Measurements from ENCODE around the gene GIMAP7.
A peak's percentile ranks its signal among the peaks of the same experiment; 100 is the strongest.
"Not testable (repeated sequence)": the region's sequence is repeated elsewhere in the genome, so short reads cannot be mapped to it uniquely, and the experiment has no call there.

The GIMAP7 gene

DNA sequence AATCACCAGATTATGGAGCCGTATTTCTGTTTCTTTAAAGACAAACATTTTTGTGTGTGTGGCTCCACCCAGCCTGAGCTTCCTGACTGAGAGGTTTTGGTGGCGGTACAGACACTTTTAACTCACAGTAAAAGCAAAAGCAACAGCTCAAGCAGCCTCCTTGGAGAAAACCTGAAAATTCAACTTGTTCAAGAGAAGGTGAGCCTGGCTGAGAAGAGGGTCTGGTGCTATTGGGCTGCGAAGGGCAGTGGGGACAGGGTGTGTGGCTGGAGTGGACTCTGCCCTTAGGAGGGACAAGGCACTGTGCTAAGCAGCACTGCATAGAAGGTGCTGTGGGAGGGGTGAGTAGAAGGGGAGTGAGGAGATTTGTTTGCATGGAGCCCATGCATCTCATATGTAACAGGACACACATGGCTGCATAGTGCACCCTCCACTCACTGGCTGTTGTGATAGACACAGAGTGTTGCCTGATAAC lies at the start of gene GIMAP7:
Gene GIMAP7, plus strand, starts transcription at position 125 of the 475 bp plus-strand sequence. CDS start 5,103 bp downstream, outside the sequence.
- DNase-seq: no peak

DNA sequence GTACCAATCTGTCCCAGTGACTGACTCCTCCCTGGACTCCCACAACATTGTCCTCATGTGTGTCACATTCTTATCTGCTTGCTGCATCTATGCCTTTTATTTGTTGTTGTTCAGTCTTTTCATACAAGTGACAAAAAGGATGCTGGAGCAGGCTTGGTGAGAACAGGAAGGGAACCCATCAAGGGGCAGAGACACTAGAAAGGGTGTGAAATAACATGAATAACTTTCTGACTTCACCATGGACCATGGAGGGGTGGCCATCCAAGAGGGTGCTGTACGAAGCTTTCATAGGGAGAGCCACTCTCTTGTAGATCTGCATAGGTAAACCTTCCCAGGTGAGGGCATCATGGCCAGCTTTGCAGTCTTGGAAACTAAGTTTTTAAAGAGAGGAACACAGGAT lies 49.7 kb upstream of the GIMAP7 start:
- DNase-seq: no peak

- DNase-seq: no peak
These were observed 49.3 kb upstream of the GIMAP7 start for GRCh38 chr7:150465414-150465813.

- DNase-seq: no peak
These were observed 48.2 kb upstream of the GIMAP7 start for GRCh38 chr7:150466477-150466876.

- no peak for DNase-seq
These were observed 46.4 kb upstream of the GIMAP7 start for GRCh38 chr7:150468241-150468640.

DNA sequence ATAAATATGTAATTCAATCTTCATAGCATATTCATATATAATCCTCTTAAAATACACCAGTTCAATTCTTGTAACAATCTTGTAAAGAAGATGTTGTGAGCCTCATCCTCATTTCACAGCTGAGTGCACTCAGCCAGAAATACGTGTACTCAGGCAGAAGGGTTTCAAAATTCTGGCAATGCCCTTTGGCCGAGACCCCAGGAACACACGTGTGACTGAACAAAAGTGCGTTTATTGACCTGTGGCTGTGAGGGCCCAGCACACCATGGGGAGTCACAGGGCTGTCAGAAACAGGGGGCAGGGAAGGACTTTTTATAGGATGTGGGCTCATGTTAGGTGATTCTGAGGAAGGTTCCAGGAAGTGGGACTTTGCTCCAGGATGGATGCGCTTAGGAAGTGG lies 42.8 kb upstream of the GIMAP7 start:
- DNase-seq: no peak

- no peak for DNase-seq
These were observed 40.8 kb upstream of the GIMAP7 start for GRCh38 chr7:150473902-150474301.

- DNase-seq: no peak
These were observed 38.4 kb upstream of the GIMAP7 start for GRCh38 chr7:150476285-150476684.

- peak; percentile 50 for DNase-seq
These were observed 37.6 kb upstream of the GIMAP7 start for GRCh38 chr7:150476819-150477631.

DNA sequence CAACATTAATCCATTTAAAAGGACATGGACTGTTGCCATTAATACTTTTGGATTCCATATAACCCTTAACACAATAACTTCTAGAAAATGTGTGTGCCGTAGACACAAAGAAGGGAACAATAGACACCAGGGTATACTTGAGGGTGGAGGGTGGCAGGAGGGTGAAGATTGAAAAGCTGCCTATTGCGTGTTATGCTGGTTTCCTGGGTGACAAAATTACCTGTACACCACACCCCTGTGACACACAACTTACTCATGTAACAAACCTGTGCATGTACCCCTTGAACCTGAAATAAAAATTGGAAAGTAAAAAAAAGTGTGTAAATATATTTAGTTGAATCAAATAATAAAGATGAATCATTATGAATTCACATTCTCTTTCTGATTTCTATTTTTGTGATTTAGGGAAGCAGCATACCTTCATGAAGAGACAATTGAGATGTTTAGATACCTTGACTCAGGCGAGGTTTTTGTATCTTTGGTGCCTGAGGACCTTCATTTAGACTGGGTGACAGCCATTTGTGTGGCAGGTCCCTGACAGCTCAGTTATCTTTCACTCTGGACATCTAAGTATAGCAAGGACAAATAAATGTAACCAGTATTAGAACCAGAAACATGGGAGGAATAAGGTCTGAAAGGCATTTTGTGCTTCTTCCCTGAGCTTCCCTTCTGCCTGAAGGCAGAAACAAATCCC lies 35.5 kb upstream of the GIMAP7 start:
- DNase-seq: no peak

DNA sequence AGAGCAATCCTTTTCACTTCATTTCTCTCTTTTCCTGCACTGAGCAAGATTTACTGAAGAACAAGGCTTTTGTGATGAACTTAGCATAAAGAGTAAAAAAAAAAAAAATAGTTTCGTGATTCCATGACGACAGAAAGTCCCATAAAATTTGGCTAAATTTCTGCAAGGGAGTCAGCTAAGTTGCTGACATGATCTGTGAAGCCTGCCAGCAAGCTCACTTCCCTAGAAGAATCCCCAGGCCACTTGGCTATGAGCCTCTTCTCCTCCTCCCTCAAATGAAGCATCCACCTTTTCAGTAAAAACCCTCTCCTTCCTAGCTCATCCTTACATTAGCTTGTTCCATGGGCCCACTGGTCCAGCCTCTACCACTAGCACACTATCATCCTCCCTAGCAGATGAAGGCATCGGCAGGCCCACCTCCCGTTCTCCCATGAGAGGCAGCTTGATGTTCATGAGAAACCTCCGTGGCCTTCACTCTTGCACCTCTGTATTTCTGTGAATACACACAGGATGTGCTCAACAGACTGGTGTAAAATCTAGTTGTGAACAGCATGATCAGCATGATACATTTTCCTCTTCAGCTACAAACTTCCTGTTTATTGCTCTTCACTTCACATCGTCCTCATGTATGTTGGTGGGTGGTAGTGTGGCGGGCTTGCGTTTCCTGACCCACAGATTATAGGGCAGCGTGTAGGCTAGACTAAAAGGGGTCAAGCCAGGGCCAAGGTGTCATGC lies 33.3 kb upstream of the GIMAP7 start:
- no peak for DNase-seq

DNA sequence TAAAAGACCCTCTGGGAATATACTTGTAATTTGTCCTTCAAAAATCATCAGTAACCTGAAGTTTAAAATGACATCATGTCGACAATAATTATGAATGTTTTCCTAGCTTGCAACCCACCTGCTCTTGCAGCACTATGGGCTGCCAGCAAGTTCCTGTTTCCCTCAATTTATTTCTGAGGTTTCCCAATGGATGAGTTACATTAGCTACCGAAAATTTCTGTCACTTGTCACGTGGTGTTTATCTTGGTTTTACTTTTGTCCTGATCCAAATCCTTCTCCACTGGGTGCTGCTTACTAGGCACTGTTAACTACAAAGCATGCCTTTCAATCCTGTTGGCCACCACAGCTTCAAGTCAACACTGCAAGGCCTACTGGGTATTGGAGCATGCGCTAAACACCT lies 32.8 kb upstream of the GIMAP7 start:
- DNase-seq: no peak

GRCh38 chr7:150483514-150483913 lies 31.2 kb upstream of the GIMAP7 start:
- DNase-seq: not testable (repeated sequence)

DNA sequence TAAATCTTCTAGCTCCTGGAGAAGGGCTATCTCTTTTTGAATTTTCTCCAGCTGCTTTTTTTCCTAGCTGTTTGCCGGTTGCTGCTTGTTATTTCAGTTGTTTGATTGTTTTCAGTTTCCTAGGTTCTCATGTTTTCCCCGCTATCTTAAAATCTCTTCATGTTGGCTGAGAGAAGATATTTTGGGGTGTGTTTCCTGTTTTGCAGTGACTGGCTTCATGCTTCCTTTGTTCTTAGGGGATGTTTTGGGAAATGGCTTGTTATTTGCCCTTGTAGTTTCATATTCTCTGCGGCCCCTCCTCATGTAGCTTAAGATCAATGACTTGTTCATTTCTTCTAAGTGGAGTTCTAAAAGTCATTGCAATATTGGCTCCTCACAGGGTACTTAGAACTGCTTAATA lies 30.6 kb upstream of the GIMAP7 start:
- not testable (repeated sequence) for DNase-seq

DNA sequence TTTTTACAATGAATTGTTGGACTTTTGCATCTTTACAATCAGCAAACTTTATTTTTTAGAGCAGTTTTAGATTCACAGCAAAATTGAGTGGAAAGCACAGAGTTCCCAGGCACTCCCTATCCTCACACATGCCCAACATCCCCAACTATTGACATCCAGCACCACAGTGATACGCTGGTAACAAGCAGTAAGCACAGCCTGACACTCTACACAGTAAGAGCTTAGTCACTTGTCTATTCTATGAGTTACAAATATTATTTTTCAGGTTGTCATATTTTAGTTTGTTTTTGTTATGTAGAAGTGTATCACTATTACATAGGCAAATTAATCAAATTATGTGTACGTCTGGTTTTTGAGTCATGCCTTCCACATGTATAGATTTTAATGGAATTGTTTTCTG lies 27.0 kb upstream of the GIMAP7 start:
- no peak for DNase-seq

DNA sequence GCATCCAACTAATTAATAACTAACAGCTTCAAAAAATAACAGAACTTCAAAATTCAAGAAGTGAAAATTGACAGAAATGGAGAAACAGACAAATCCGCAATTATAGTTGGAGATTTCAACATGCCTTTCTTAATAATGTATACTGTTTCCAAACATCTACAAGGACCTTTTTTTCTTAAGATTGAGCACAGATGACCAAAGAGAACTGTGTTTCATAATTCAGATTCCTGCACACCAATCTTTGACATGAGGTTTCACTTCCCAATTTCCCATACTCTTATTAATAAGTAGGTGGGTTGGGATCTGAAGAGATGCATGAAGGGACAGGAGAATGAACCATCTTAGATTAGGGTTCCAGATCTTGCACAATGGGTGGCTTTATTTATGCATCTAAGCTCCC lies 24.9 kb upstream of the GIMAP7 start:
- DNase-seq: no peak

- DNase-seq: not testable (repeated sequence)
These were observed 21.2 kb upstream of the GIMAP7 start for GRCh38 chr7:150493442-150493841.

- no peak for DNase-seq
These were observed 12.2 kb upstream of the GIMAP7 start for GRCh38 chr7:150502519-150502918.

DNA sequence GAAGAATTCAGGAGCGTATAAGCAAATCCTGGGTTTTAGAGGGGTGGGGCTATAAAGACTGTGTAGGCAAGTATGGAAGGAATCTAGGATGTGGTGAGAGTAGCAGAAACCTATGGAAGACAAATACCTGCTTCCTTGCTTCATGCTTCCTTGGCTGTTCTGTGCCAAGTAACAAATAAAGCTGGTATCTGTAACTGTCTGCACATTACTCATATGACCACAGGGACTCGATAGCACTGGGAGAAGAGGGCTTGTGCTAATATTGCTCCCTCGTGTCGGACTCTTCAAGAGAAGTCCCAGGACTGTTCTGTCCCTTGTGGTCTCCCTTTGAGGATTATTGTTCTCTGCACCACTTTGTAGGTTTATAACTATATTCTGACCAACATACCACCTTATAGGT lies 11.5 kb upstream of the GIMAP7 start:
- no peak for DNase-seq

DNA sequence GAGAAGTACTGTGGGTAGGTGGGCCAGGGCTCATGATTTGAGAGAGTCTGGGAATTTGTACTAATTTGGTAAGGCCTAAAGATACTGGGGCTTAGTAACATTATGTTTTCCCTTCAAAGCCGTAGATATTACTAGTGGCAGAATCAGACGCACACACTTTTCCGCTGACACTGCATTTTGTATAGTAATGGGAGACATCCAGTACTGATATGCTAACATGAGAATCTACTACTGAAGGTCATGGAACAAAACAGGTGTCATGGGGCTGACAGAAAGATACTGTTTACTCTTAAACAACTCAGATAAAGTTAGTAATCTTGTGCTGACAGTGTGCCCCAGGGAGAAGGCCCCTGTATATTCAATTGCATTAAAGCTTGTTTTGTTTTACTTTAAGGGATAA lies 11.1 kb upstream of the GIMAP7 start:
- DNase-seq: no peak

GRCh38 chr7:150507947-150508602 lies 6.6 kb upstream of the GIMAP7 start:
- no peak for DNase-seq

DNA sequence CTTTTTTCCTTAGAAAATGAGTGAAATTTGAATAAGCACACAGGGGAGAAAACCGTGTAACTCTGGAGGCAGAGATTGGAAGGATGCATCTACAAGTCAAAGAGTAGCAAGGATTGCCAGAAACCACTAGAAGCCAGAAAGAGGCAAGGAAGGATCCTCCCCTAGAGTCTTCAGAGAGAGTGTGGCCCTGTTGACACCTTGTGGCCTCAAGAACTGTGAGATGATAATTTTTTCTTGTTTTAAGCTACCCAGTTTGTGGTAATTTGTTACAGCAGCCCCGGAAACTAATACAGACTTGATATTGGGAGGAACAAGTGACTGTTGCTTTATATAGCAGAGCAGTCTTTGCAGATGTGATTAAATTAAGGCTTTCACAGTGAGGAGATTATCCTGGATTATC lies 3.6 kb upstream of the GIMAP7 start:
- DNase-seq: no peak

DNA sequence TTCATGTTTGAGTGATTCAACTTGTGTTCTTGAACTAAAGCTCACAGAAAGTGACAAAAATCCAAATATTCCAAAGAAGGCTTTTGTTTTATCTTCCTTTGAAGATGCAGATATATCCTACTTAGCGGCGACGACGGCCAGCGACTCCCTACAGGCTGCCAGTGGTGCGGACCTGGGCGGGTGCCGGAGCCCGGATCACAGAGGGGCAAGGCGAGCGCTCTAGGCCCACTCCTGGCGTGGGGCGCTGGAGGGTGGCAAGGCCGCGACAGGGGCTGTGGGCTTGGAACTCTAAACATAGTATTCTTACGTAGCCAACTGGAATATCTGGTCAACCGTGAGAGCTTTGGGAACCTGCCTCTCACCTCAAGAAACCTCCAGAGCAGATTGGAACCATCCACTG lies 914 bp upstream of the GIMAP7 start:
- DNase-seq: no peak

Measured in activated T-cell treated with anti-CD3 and anti-CD28 coated beads for 4 hours (primary cell).